HEK293T (cell line): ENCODE results near the gene RBM4B.
"Not testable (repeated sequence)": the region's sequence is repeated elsewhere in the genome, so short reads cannot be mapped to it uniquely, and the experiment has no call there.

Experiments used
- CTCF ChIA-PET: fragments of 350-600 bp; formaldehyde crosslinking; extraction: SDS; loops from one replicate; lab custom pipeline; 2021; ENCODE audit warnings: antibody characterized with exemption, inconsistent platforms; lab: Yijun Ruan, JAX
- POLR2A ChIA-PET: fragments of 350-600 bp; formaldehyde crosslinking; extraction: SDS; loops from one replicate; lab custom pipeline; 2020; ENCODE audit warnings: antibody characterized with exemption, inconsistent platforms; lab: Yijun Ruan, JAX
- DNase-seq: peaks from one replicate; pipeline ENCODE4 v3.0.0; 2012; ENCODE audit warnings: mixed read lengths; ENCODE audit errors: extremely low spot score
- ARNT ChIP-seq: fragments of 450-650 bp; IDR thresholded peaks from 2 replicates; pipeline ENCODE4 v1.6.1; 2017; ENCODE audit warnings: mild to moderate bottlenecking
- BHLHE40 ChIP-seq: fragments of 450-650 bp; IDR thresholded peaks from 2 replicates; pipeline ENCODE4 v1.6.1; 2016; ENCODE audit warnings: mild to moderate bottlenecking, moderate library complexity, borderline replicate concordance
- CTBP1 ChIP-seq: fragments of 450-650 bp; IDR thresholded peaks from 2 replicates; pipeline ENCODE4 v1.6.1; 2016; ENCODE audit warnings: borderline replicate concordance
- ELF4 ChIP-seq: fragments of 450-650 bp; IDR thresholded peaks from 2 replicates; pipeline ENCODE4 v1.6.1; 2017; ENCODE audit warnings: antibody characterized with exemption
- FOXA1 ChIP-seq: fragments of 450-650 bp; IDR thresholded peaks from 2 replicates; pipeline ENCODE4 v1.6.1; 2016; ENCODE audit warnings: mild to moderate bottlenecking
- FOXK2 ChIP-seq: fragments of 450-650 bp; IDR thresholded peaks from 2 replicates; pipeline ENCODE4 v1.6.1; 2016; ENCODE audit warnings: mild to moderate bottlenecking
- FOXM1 ChIP-seq: fragments of 450-650 bp; IDR thresholded peaks from 2 replicates; pipeline ENCODE4 v1.6.1; 2017; ENCODE audit warnings: mild to moderate bottlenecking, borderline replicate concordance
- HDGF ChIP-seq: fragments of 450-650 bp; IDR thresholded peaks from 2 replicates; pipeline ENCODE4 v1.6.1; 2017; ENCODE audit warnings: antibody characterized with exemption, borderline replicate concordance
- L3MBTL2 ChIP-seq: fragments of 450-650 bp; conservative IDR thresholded peaks from 2 replicates; pipeline ENCODE4 v1.6.1; 2016; ENCODE audit warnings: mild to moderate bottlenecking
- LEF1 ChIP-seq: fragments of 450-650 bp; IDR thresholded peaks from 2 replicates; pipeline ENCODE4 v1.6.1; 2017; ENCODE audit warnings: mild to moderate bottlenecking, borderline replicate concordance
- NFRKB ChIP-seq: fragments of 450-650 bp; IDR thresholded peaks from 2 replicates; pipeline ENCODE4 v1.6.1; 2016; ENCODE audit warnings: mild to moderate bottlenecking, moderate library complexity
- PKNOX1 ChIP-seq: fragments of 450-650 bp; IDR thresholded peaks from 2 replicates; pipeline ENCODE4 v1.6.1; 2016
- SP1 ChIP-seq: fragments of 450-650 bp; IDR thresholded peaks from 2 replicates; pipeline ENCODE4 v1.6.1; 2017
- SUZ12 ChIP-seq: fragments of 450-650 bp; IDR thresholded peaks from 2 replicates; pipeline ENCODE4 v1.6.1; 2016; ENCODE audit warnings: mild to moderate bottlenecking
- TARDBP ChIP-seq: fragments of 450-650 bp; IDR thresholded peaks from 2 replicates; pipeline ENCODE4 v1.6.1; 2016
- ZNF384 ChIP-seq: fragments of 450-650 bp; IDR thresholded peaks from 2 replicates; pipeline ENCODE4 v1.6.1; 2016

The RBM4B gene, protein sequence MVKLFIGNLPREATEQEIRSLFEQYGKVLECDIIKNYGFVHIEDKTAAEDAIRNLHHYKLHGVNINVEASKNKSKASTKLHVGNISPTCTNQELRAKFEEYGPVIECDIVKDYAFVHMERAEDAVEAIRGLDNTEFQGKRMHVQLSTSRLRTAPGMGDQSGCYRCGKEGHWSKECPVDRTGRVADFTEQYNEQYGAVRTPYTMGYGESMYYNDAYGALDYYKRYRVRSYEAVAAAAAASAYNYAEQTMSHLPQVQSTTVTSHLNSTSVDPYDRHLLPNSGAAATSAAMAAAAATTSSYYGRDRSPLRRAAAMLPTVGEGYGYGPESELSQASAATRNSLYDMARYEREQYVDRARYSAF

DNA sequence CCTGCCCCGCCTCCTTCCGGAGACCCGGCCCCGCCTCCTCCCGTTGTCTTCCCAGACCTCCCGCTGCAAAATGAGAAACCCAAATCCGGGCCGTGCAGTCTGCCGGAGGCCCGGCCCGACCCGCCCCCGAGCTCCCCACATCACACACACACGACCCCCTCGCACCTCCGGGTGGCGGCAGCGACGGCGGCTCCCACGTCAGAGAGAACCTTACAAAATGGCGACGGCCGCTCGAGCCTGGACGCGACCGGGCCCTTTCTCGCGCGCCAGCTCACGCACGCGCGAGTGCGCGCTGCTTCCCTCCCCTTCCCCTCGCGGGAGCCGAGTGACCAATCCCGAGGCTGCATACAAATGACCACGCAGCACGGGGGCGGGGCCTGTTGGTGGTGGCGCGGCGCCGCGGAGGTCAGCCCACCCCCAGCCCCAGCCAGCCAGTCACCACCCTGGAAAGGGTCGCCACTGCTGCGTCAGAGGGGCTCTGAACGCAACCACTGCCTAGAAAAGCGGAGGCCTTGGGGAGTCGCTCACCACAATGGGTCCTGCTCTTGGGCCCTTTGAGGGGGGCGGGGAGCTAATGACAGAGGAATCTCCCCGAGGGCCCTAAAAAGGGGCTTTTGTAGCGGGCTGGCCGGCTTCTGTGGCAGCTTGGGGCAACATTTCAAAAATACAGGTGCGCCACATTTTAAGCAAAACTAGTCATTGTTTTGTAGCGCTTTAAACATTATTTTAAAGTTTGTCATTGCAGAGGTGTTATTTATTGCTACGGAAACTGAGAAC is at the start of gene RBM4B:
Gene RBM4B, minus strand, starts transcription at position 289 of the 777 bp plus-strand sequence. CDS start 808 bp downstream, outside the sequence.
- CTCF ChIA-PET = interaction anchor here (0.5 to 2.7 kb wide), 18 partner anchors 15 to 292 kb away, joined by 3 to 15 read pairs (median 3); partner anchors contain the start of genes MRPL11, RBM4 and ZDHHC24
- POLR2A ChIA-PET = interaction anchor here (0.6 to 3.3 kb wide), 29 partner anchors 8 to 365 kb away, joined by 3 to 23 read pairs (median 4); partner anchors contain the start of genes BBS1, CCDC87, CCS and CTSF
- peak; percentile 94 for DNase-seq
- TF ChIP-seq ZNF384 (no peak), L3MBTL2 (peak; percentile 89), FOXM1 (no peak), BHLHE40 (no peak), TARDBP (peak; percentile 96), HDGF (no peak; the same call in 1 of the 2 replicates), SUZ12 (no peak), PKNOX1 (no peak), CTBP1 (no peak)

- no peak for DNase-seq
- POLR2A ChIA-PET = interaction anchor here (0.8 to 1.8 kb wide), 3 partner anchors 13 to 17 kb away, joined by 3 to 7 read pairs (median 3); no protein-coding TSS in a partner anchor
- TF ChIP-seq ARNT (no peak), CTBP1 (no peak), PKNOX1 (no peak), TARDBP (no peak), SP1 (no peak), FOXM1 (no peak), L3MBTL2 (no peak), BHLHE40 (no peak), FOXA1 (no peak), FOXK2 (no peak), ZNF384 (no peak), SUZ12 (no peak)
- CTCF ChIA-PET = interaction anchor here (0.8 to 1.5 kb wide), 2 partner anchors 103 to 114 kb away, joined by 3 read pairs; no protein-coding TSS in a partner anchor
Observed at GRCh38 chr11:66725647-66726046, 48.0 kb upstream of the RBM4B start.

DNA sequence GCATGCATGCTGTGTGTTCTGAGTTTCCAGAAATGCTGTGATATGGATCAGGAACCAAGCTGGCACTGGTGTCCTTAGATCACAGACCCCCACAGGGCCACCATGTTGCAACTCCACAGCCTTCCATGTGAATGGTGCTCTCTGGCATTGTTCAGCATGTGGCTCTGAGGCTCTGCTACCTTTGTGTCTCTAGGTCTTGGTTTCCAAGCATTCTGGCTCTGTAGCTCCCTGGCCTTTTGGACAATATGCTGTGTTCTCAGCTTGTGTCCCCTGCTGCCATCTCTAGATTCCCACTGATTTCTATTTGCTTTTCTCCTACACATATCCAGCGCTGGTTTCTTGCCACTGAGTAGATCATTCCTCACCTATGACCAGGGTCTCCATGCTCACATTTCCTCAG is 47.4 kb upstream of the RBM4B start:
- DNase-seq = no peak
- TF ChIP-seq FOXA1 = no peak
- no peak for TF ChIP-seq FOXM1
- TF ChIP-seq ARNT = no peak
- TF ChIP-seq SP1 = no peak
- TF ChIP-seq BHLHE40 = no peak
- no peak for TF ChIP-seq NFRKB
- no peak for TF ChIP-seq CTBP1
- TF ChIP-seq HDGF = no peak
- no peak for TF ChIP-seq L3MBTL2
- CTCF ChIA-PET = interaction anchor here (0.8 to 1.5 kb wide), 2 partner anchors 102 to 114 kb away, joined by 3 read pairs; no protein-coding TSS in a partner anchor
- POLR2A ChIA-PET = interaction anchor here (0.5 to 1.8 kb wide), 3 partner anchors 16 to 178 kb away, joined by 3 to 7 read pairs (median 3); no protein-coding TSS in a partner anchor

DNA sequence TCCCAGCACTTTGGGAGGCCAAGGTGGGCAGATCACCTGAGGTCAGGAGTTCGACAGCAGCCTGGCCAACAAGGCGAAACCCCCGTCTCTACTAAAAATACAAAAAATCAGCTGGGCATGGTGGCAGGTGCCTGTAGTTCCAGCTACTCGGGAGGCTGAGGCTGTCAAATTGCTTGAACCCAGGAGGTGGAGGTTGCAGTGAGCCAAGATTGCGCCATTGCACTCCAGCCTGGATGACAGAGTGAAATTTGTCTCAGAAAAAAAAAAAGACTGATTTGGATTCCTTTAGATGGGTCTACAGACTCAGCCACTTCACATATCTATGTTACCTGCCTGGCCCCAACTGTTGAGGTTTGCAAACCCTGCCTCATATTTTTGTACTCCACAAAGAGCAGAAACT is 46.5 kb upstream of the RBM4B start:
- POLR2A ChIA-PET = not testable (repeated sequence)

DNA sequence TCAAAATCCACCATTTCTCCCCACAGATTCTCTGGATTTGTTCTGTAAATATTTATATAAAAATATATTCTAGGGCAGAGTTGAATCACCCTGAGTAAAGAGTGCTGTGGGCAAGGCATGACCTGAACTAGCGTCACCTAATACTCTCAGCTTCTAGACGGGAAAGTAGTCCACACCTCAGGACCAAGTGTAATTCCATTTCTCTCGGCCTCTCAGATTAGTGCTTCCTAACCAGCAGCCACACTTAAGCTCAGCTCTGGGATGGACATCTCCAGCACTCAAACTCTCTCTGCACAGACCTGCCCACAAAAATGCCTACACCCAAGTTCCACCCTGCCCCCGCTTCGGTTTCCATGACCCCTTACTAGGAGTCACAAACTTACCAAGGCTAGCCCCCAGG is 46.0 kb upstream of the RBM4B start:
- DNase-seq = no peak
- ChIA-PET POLR2A (no interaction called here), CTCF (interaction anchor here (0.6 kb wide), 1 partner anchor 9 kb away, joined by 3 read pairs; no protein-coding TSS in a partner anchor)
- no peak for TF ChIP-seq HDGF
- no peak for TF ChIP-seq TARDBP
- TF ChIP-seq SUZ12 = no peak
- TF ChIP-seq NFRKB = no peak
- no peak for TF ChIP-seq ELF4
- TF ChIP-seq LEF1 = no peak
- TF ChIP-seq FOXK2 = no peak
- no peak for TF ChIP-seq SP1
- no peak for TF ChIP-seq FOXM1
- TF ChIP-seq FOXA1 = no peak
- no peak for TF ChIP-seq CTBP1
- TF ChIP-seq ARNT = no peak
- TF ChIP-seq L3MBTL2 = no peak
- TF ChIP-seq BHLHE40 = no peak
- TF ChIP-seq ZNF384 = no peak
- TF ChIP-seq PKNOX1 = no peak

More for the DNA sequence above, 46.5 kb upstream of the RBM4B start:
- CTCF ChIA-PET = interaction anchor here (0.6 kb wide), 1 partner anchor 46 kb away, joined by 3 read pairs; no protein-coding TSS in a partner anchor
- not testable (repeated sequence) for DNase-seq
